ENCODE data around the gene ELAPOR1.

ELAPOR1 gene

GRCh38 chr1:109163551-109163950 lies 49.6 kb downstream of the ELAPOR1 start:
- TF ChIP-seq CREB1 (IDR thresholded peaks at IDR 0.05; ENCODE audit: low read depth) (no peak), TAF1 (IDR thresholded peaks at IDR 0.05; ENCODE audit: low read depth) (no peak), USF1 (IDR thresholded peaks at IDR 0.05) (no peak), FOXM1 (IDR thresholded peaks at IDR 0.05; ENCODE audit: borderline replicate concordance, low read depth) (no peak)
